ENCODE data around the gene SGTB.

DNA sequence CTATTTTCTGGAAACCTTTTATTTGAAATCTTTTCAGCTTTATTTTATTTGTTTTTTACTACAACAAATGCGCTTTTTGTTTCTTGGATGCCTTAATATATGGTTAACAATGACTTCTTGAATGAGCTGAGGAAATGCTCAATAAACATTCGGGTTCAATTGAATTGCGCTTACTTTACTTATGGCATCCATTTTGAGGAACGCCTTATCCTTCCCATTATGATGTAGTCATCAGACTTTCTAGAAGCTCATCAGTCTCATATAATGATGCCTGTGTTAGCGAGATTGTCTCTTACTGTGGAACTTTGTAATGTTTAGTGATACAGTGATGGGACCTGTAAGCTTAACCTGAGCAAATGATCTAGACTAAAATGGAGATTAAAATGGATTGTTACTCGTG is 96.2 kb downstream of the SGTB start:
- TF ChIP-seq, protein P1, sequence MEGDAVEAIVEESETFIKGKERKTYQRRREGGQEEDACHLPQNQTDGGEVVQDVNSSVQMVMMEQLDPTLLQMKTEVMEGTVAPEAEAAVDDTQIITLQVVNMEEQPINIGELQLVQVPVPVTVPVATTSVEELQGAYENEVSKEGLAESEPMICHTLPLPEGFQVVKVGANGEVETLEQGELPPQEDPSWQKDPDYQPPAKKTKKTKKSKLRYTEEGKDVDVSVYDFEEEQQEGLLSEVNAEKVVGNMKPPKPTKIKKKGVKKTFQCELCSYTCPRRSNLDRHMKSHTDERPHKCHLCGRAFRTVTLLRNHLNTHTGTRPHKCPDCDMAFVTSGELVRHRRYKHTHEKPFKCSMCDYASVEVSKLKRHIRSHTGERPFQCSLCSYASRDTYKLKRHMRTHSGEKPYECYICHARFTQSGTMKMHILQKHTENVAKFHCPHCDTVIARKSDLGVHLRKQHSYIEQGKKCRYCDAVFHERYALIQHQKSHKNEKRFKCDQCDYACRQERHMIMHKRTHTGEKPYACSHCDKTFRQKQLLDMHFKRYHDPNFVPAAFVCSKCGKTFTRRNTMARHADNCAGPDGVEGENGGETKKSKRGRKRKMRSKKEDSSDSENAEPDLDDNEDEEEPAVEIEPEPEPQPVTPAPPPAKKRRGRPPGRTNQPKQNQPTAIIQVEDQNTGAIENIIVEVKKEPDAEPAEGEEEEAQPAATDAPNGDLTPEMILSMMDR (conservative IDR thresholded peaks at IDR 0.05), result no peak
- no peak for TF ChIP-seq ZFX (IDR thresholded peaks at IDR 0.05)

All from C4-2B (cell line).